Spleen (tissue), 7 donors: ENCODE measurements around the gene MGMT.

Source experiments
- POLR2A ChIP-seq, 3 donors: fragments of 450-650 bp; IDR thresholded peaks; one replicate each; pipeline ENCODE4 v1.5.1; 2017; ENCODE audit warnings: antibody characterized with exemption in 3 of 3, mild to moderate bottlenecking in 1 of 3
- TF ChIP-seq, protein P1 (sequence below), 11 experiments: fragments of 200-600 bp in 7 of 11; fragments of 450-650 bp in 4 of 11; sonication (generic) in 4 of 11; IDR thresholded peaks in 8 of 11; conservative IDR thresholded peaks in 3 of 11; 1 replicate in 7 of 11; 2 replicates in 4 of 11; pipeline versions ENCODE4 v1.4.0 to v1.8.0; 2016 to 2021; ENCODE audit warnings: antibody characterized with exemption in 11 of 11, inconsistent platforms in 4 of 11, mild to moderate bottlenecking in 1 of 11
- donor health status: DM: no; HTN: no; CAD: no; lungs with moderate emphysema.
- donor health status: DM: no; HTN: no; CAD: no.
- donor health status: DM: no; HTN: no; CAD: no.

GRCh38 chr10:129744134-129745111 is 277.4 kb downstream of the MGMT start:
- TF ChIP-seq, protein P1, sequence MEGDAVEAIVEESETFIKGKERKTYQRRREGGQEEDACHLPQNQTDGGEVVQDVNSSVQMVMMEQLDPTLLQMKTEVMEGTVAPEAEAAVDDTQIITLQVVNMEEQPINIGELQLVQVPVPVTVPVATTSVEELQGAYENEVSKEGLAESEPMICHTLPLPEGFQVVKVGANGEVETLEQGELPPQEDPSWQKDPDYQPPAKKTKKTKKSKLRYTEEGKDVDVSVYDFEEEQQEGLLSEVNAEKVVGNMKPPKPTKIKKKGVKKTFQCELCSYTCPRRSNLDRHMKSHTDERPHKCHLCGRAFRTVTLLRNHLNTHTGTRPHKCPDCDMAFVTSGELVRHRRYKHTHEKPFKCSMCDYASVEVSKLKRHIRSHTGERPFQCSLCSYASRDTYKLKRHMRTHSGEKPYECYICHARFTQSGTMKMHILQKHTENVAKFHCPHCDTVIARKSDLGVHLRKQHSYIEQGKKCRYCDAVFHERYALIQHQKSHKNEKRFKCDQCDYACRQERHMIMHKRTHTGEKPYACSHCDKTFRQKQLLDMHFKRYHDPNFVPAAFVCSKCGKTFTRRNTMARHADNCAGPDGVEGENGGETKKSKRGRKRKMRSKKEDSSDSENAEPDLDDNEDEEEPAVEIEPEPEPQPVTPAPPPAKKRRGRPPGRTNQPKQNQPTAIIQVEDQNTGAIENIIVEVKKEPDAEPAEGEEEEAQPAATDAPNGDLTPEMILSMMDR (IDR thresholded peaks at IDR 0.05 in 8 of 11, conservative IDR thresholded peaks at IDR 0.05 in 3 of 11) = no peak
- TF ChIP-seq POLR2A (IDR thresholded peaks at IDR 0.05) = no peak
